Cardiac septum (tissue), 1 donor: ENCODE data around the gene GPRIN1. TPM values are rescaled to one million over a fixed set of nuclear protein-coding genes. Genes with fewer than 3 reads are reported as not detected.
"Not testable (repeated sequence)": the region's sequence is repeated elsewhere in the genome, so short reads cannot be mapped to it uniquely, and the experiment has no call there.

ENCODE experiments used
- DNase-seq: peaks from one replicate; pipeline ENCODE4 v3.0.0-alpha.2; 2020; ENCODE audit warnings: low spot score
- intact Hi-C: fragments of 100-400 bp; cut with DNase I; formaldehyde crosslinking; loops from one replicate; pipeline ENCODE4 v1.14.0; 2022
- microRNA-seq: library from miRNA; unstranded; fragments of <30 nt; microRNA quantifications from one replicate; pipeline ENCODE4 v1.2.0, GENCODE V29; 2020
- total RNA-seq: library from RNA; stranded (reverse); fragmentation: NEBNext Ultra II Directional; extraction: Animal tissue kit (Norgen Biotek cat#: 25700); gene quantifications from one replicate; pipeline ENCODE4 v1.2.1, GENCODE V29; 2021
- donor health status: DM: no; HTN: no; CAD: no.

GPRIN1 gene
- total RNA-seq, 1 donor from 2014 or later: 0.48 TPM

DNA sequence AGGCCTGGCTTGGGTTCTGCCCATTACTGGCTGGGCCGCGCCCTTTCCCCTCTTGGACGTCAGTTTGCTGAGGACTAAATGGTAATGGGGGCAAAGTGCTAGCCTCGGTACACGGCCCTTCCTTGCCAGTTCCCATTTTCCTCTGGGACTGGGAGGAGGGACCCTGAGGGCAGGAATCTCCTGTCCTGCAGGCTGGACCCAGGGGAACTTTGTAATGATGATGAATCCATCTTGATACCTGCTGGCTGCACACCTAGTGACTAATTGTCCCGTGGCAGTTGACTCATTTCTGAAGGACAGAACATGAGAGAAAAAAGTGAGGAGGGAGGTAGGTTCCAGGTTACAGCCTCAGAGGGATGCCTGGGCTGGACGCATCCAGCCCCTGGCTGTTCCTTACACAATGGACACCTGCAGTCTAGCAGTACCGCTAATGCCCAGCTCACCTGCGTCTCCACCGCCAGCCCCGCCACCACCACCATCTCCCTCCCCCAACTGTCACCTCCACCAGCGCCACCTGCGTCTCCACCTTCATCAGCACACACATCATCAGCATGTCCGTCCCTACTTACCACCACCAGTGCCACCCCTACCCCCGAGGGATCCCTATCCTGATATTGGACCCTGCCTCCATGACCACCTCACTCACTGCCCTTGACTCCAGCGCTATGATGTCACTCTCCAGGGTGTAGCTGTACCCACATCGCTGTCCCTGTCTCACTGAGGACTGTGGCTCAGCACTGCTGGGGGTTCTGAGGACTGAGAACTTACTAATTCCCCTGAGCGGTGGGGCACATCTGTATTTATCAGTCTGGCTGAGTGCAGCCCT, 56.5 kb downstream of the GPRIN1 start:
- intact Hi-C loops: no loop called here
- DNase-seq: no peak

DNA sequence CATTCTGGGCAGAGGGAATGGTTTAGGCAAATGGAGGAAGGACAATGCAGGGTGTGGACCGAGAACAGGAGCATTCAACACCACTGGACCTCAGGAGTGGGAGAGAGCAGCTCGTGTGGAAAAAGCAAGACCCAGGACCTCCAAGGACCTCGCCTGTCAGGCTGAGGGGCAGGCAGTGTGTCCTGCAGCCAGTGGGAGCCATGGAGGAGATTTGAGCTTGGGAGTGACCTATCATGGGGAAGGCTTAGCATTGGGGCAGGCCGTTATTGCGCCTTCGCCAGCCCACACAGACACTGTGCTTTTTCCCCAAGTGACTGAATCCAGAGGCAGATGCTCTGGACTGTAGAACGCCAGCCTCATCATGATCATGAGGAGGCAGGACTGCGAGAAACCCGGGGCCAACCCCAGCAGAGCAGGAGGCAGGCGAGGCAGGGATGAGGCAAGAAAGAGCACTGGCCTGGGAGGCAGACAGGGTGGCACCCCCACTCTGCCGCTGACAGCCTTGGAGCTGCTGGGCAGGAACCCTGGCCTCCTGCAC, 57.6 kb downstream of the GPRIN1 start:
- DNase-seq: no peak
- intact Hi-C loops: no loop called here

DNA sequence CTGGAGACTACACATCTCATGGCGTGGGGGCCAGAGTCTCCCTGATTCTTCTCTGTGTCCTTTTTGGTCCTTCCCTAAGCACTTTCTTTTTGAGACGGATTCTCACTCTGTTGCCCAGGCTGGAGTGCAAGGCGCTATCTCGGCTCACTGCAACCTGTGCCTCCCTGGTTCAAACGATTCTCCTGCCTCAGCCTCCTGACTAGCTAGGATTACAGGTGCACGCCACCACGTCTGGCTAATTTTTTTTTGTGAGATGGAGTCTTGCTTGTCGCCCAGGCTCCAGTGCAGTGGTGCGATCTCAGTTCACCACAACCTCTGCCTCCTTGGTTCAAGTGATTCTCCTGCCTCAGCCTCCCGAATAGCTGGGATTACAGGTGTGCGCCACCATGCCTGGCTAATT, 59.0 kb downstream of the GPRIN1 start:
- DNase-seq, intact Hi-C loops: not testable (repeated sequence)

DNA sequence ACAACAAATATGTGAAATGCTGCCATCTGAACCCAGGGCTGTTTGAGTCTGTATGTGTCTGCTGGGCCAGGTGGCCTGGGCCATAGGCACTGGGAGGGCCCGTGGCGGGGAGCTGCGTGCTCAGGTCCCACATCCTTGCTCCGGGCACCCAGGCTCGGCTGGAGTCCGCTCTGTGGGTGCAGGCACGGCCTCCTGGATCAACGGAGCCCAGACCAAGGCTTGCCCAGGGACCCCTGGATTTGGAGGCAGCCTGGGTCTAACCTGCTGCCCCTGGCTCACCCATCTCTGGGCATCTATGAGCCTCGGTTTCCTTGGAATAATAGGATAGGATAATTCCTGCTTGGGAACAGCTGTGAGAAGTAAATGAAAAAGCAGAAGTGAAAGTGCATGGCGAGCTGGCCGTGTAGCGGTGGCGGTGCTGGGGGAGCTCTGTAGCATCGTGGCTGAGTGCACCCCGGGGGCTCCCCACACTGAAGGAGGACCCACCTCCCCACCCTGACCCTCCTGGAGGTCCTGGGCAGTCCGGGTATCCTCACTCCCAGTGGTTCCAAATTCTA, 59.6 kb downstream of the GPRIN1 start:
- intact Hi-C loops: no loop called here
- DNase-seq: no peak

DNA sequence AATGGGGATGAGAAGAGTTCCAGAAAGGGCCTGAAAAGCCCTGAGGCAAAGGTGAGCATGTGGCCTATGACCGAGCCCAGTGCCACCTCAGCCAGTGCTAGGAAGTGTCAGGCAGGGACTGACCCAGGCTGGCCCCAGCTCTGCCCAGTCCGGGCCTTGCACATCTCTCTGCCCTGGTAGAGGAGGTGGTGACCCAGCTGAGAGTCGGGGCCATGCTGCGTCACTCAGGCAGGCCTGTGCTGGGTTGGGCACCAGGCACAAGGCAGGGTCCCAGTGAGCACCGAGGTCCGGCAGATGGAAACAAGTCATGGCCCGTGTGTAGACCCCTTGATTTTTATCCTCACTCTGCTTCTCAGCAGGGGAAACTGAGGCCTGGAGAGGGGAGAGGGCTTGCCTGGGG, 60.1 kb downstream of the GPRIN1 start:
- intact Hi-C loops: no loop called here

DNA sequence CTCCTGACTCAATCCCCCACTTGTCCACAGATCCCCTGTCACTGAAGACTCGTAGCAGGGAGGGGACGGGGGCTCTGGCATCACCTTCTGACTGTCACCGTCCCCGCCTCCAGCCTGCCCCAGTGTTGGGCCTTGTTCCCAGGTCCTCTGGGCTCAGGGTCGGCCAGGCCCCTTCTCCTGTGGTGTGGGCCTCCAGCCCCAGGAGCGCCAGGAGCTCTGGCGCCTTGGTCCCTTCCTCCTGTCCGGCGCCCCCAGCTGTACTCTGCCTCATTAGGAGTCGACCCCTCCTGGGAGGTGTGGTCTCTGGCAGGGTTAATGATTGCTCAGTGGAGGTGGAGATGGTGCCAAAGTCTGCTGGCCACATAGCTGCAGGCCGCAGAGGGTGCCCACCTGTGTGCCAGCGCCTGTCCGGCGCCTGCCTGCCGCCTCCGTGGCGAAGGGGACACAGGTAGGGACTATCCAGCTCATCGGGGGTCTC, 61.0 kb downstream of the GPRIN1 start, which contains the start of gene CDHR2:
Gene CDHR2 (plus strand): TSS at position 376 of the 478 bp plus-strand sequence. CDS start 16,011 bp downstream, outside the sequence.
- DNase-seq: no peak
- intact Hi-C loops: no loop called here

More for the DNA sequence above, 60.1 kb downstream of the GPRIN1 start:
- DNase-seq: no peak

DNA sequence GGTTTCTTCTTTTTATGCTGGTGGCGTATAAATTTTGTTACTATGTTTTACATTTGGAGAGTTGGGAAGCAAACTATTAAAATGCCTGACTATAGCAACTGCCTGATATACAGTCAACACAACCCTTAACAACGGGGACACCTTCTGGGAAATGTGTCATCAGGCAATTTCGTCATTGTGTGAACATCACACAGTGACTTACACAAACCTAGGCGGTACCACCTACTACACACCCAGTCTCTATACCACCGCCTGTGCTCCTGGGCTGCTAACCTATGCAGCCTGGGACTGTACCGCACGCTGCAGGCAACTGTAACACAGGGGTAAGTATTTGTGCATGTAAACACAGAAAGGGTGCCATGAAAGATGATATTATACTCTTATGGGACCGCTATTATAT, 62.2 kb downstream of the GPRIN1 start:
- intact Hi-C loops: no loop called here
- no peak for DNase-seq

Small RNA genes within 50 kb of the gene (microRNA-seq; reads per million reads assigned to microRNA genes)
- not detected for gene MIR4281

Other genes starting within 250 kb of the GPRIN1 start
- gene KIAA1191, start 248.4 kb downstream of the GPRIN1 start, total RNA-seq: 104 TPM
- 11.4 TPM for gene ARL10, start 244.7 kb downstream of the GPRIN1 start, total RNA-seq
- 22.5 TPM for gene NOP16, start 221.6 kb downstream of the GPRIN1 start, total RNA-seq
- gene HIGD2A, start 221.4 kb downstream of the GPRIN1 start, total RNA-seq: 266 TPM
- gene CLTB, start 193.6 kb downstream of the GPRIN1 start, total RNA-seq: 252 TPM
- gene FAF2, start 161.8 kb downstream of the GPRIN1 start, total RNA-seq: 15.9 TPM
- 25.4 TPM for gene RNF44, start 72.8 kb downstream of the GPRIN1 start, total RNA-seq
- gene CDHR2, start 60.8 kb downstream of the GPRIN1 start, total RNA-seq: 0.51 TPM
- gene SNCB, start 20.4 kb upstream of the GPRIN1 start, total RNA-seq: 0.43 TPM
- not detected for gene EIF4E1B, start 20.5 kb upstream of the GPRIN1 start, total RNA-seq
- gene TSPAN17, start 37.3 kb upstream of the GPRIN1 start, total RNA-seq: 30.2 TPM
- gene UNC5A, start 200.4 kb upstream of the GPRIN1 start, total RNA-seq: 0.05 TPM